Kidney epithelial cell (primary cell): ENCODE results near the gene TLX1. TPM values are rescaled to one million over a fixed set of nuclear protein-coding genes. Genes with fewer than 3 reads are reported as not detected.

Experiments used
- DNase-seq: peaks from one replicate; pipeline ENCODE4 v3.0.0-alpha.2; 2010; ENCODE audit warnings: low read depth
- H3K27me3 ChIP-seq: 2 replicates; pipeline ENCODE4 v1.6.0; 2011; ENCODE audit warnings: low read length; ENCODE audit not compliant: control insufficient read depth, insufficient read depth
- H3K36me3 ChIP-seq: 2 replicates; pipeline ENCODE4 v1.5.1; 2011; ENCODE audit warnings: low read length; ENCODE audit not compliant: control insufficient read depth, insufficient read depth
- H3K4me3 ChIP-seq: 2 replicates; pipeline ENCODE4 v1.5.1; 2011; ENCODE audit warnings: low read depth, mild to moderate bottlenecking, control low read depth, low read length
- CTCF ChIP-seq: IDR thresholded peaks from 2 replicates; pipeline ENCODE4 v1.5.1; 2011; ENCODE audit warnings: mild to moderate bottlenecking, moderate library complexity, low read length, control low read depth, inconsistent platforms; ENCODE audit not compliant: insufficient read depth, poor library complexity, severe bottlenecking
- total RNA-seq: library from RNA; depleted of rRNA; stranded (reverse); fragments of >200 nt; gene quantifications from 2 replicates; pipeline ENCODE4 v1.2.3, GENCODE V29; 2015

TLX1 gene
- total RNA-seq, 1 donor from 2014 or later = not detected

DNA sequence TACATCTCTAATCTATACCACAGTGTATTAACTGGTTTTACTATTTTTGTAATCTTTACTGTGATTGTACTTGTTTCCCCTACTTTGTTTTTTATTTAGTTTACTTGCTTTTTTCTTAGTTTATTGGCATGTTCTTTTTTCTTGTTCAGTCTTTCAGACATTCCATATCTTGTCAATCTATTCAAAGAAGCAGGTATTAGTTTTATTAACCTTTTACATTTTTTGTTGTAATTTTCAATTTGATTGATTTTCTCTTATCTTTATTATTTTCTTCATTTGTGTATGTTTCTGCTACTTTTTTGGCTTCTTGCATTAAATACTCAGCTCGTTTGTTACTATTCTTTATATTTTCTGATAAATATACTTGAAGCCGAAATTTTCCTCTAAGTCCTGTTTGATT is 41.6 kb downstream of the TLX1 start:
- Histone ChIP-seq H3K27me3 (no peaks in the 10 kb centered on the region), H3K36me3 (no peaks in the 10 kb centered on the region), H3K4me3 (no peak overlapping the region)
- no peak for DNase-seq
- TF ChIP-seq CTCF = no peak

GRCh38 chr10:101174319-101174718 is 43.2 kb downstream of the TLX1 start:
- no peaks in the 10 kb centered on the region for H3K27me3 ChIP-seq
- DNase-seq = no peak
- no peak overlapping the region for H3K4me3 ChIP-seq
- no peak for TF ChIP-seq CTCF
- H3K36me3 ChIP-seq = no peaks in the 10 kb centered on the region

DNA sequence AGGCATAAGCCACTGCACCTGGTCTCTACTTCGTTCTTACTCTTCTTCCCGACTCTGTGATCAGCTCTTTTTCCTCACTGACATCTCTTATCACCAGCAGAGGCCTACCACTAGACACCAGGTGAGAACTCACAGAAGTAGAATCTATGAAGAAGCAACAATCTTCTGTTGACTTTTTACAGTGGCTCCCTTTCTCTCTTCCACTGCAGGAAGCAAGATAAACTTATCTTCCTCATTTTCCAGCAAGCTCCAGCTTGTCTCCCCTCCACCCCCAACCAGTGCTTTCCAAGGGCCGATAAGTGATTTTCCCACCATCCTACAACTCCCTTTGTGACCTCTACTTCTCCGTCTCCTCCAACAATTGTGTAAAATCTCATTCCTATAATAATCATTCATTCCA is 45.5 kb downstream of the TLX1 start:
- Histone ChIP-seq H3K27me3 (no peaks in the 10 kb centered on the region), H3K36me3 (no peaks in the 10 kb centered on the region), H3K4me3 (no peak overlapping the region)
- TF ChIP-seq CTCF = no peak
- DNase-seq = no peak

- no peak for DNase-seq
- H3K4me3 ChIP-seq = no peak overlapping the region
- peaks cover 3% of the 10 kb centered on the region for H3K27me3 ChIP-seq
- TF ChIP-seq CTCF = no peak
- H3K36me3 ChIP-seq = no peaks in the 10 kb centered on the region
Observed at GRCh38 chr10:101182936-101183335, 51.8 kb downstream of the TLX1 start.

- DNase-seq = no peak
- H3K27me3 ChIP-seq = peaks cover 3% of the 10 kb centered on the region
- no peak for TF ChIP-seq CTCF
- no peaks in the 10 kb centered on the region for H3K36me3 ChIP-seq
- no peak overlapping the region for H3K4me3 ChIP-seq
Observed at GRCh38 chr10:101183458-101184183, 52.5 kb downstream of the TLX1 start.

Other genes with a start within 250 kb of the TLX1 start
- 19.7 and 22.2 TPM in 2 replicates for gene SLF2, start 218.3 kb upstream of the TLX1 start, total RNA-seq
- gene SEMA4G, start 161.8 kb upstream of the TLX1 start, total RNA-seq = 4.7 and 7.2 TPM in 2 replicates
- gene MRPL43, start 143.8 kb upstream of the TLX1 start, total RNA-seq = 84.1 and 92.3 TPM in 2 replicates
- 14.0 and 14.1 TPM in 2 replicates for gene TWNK, start 143.8 kb upstream of the TLX1 start, total RNA-seq
- 118 and 125 TPM in 2 replicates for gene LZTS2, start 131.5 kb upstream of the TLX1 start, total RNA-seq
- 1.2 and 3.5 TPM in 2 replicates for gene PDZD7, start 100.2 kb upstream of the TLX1 start, total RNA-seq
- 59.4 and 77.4 TPM in 2 replicates for gene SFXN3, start 100.1 kb upstream of the TLX1 start, total RNA-seq
- gene KAZALD1, start 69.3 kb upstream of the TLX1 start, total RNA-seq = 2.0 and 4.8 TPM in 2 replicates
- gene LBX1, start 98.2 kb downstream of the TLX1 start, total RNA-seq = not detected in 2 replicates
- gene BTRC, start 222.9 kb downstream of the TLX1 start, total RNA-seq = 10.2 and 15.9 TPM in 2 replicates